PC-9 (cell line): ENCODE measurements around the gene CREB1. TPM values are rescaled to one million over a fixed set of nuclear protein-coding genes. Genes with fewer than 3 reads are reported as not detected.

ENCODE experiments used
- BruUV-seq: library from RNA; stranded (reverse); fragments of 400-500 nt; replicated peaks from 2 replicates; lab custom pipeline; 2021; lab: Mats Ljungman, UMichigan
- CTCF ChIA-PET: fragments of 300-600 bp; sonication (Branson Sonifier 250); formaldehyde crosslinking; loops from one replicate; lab custom pipeline; 2022; ENCODE audit warnings: antibody characterized with exemption; lab: Charles Lee
- POLR2A ChIA-PET: fragments of 300-600 bp; sonication (Branson Sonifier 250); formaldehyde crosslinking; loops from one replicate; lab custom pipeline; 2022; ENCODE audit warnings: antibody characterized with exemption; ENCODE audit not compliant: unreplicated experiment; lab: Charles Lee
- DNase-seq, 2 experiments: peaks; one replicate each; pipeline versions ENCODE4 v3.0.0 to v3.0.0-alpha.2; 2015 to 2022; ENCODE audit warnings: mixed read lengths in 1 of 2
- H2AFZ ChIP-seq: fragments of 200-600 bp; sonication (generic); 2 replicates; pipeline ENCODE4 v1.8.1; 2017; ENCODE audit warnings: antibody characterized with exemption
- H3F3A ChIP-seq: fragments of 200-600 bp; sonication (generic); 2 replicates; pipeline ENCODE4 v1.8.1; 2017; ENCODE audit warnings: antibody characterized with exemption, mild to moderate bottlenecking, low read depth; ENCODE audit not compliant: insufficient read depth
- H3K27ac ChIP-seq: fragments of 200-600 bp; sonication (generic); 2 replicates; pipeline ENCODE4 v1.6.1; 2016; ENCODE audit warnings: mixed run types
- H3K27me3 ChIP-seq: fragments of 200-600 bp; sonication (generic); 2 replicates; pipeline ENCODE4 v1.6.1; 2016; ENCODE audit warnings: low read depth, mixed run types; ENCODE audit not compliant: insufficient read depth
- H3K36me3 ChIP-seq: fragments of 200-600 bp; sonication (generic); 2 replicates; pipeline ENCODE4 v1.6.1; 2016; ENCODE audit warnings: low read depth, mixed run types
- H3K4me1 ChIP-seq: fragments of 200-600 bp; sonication (generic); replicated peaks from 2 replicates; pipeline ENCODE4 v1.6.1; 2016; ENCODE audit warnings: mixed run types; ENCODE audit not compliant: insufficient read depth
- H3K4me2 ChIP-seq: fragments of 200-600 bp; sonication (generic); 2 replicates; pipeline ENCODE4 v1.6.1; 2017; ENCODE audit warnings: mixed run types
- H3K4me3 ChIP-seq: fragments of 200-600 bp; sonication (generic); 2 replicates; pipeline ENCODE4 v1.6.1; 2016; ENCODE audit warnings: mixed run types
- H3K79me2 ChIP-seq: fragments of 200-600 bp; sonication (generic); 2 replicates; pipeline ENCODE4 v1.6.1; 2017; ENCODE audit warnings: low read depth, mixed run types
- H3K9me2 ChIP-seq: fragments of 200-600 bp; sonication (generic); 2 replicates; pipeline ENCODE4 v1.8.1; 2017; ENCODE audit warnings: mild to moderate bottlenecking; ENCODE audit not compliant: insufficient read depth
- H3K9me3 ChIP-seq: fragments of 200-600 bp; sonication (generic); 2 replicates; pipeline ENCODE4 v1.8.1; 2016; ENCODE audit warnings: low read depth; ENCODE audit not compliant: insufficient read depth
- H4K20me1 ChIP-seq: fragments of 200-600 bp; sonication (generic); 2 replicates; pipeline ENCODE4 v1.8.1; 2017; ENCODE audit not compliant: insufficient read depth
- EZH2 ChIP-seq: fragments of 200-600 bp; sonication (generic); IDR thresholded peaks from 2 replicates; pipeline ENCODE4 v1.8.0; 2017; ENCODE audit warnings: antibody characterized with exemption, low read depth
- intact Hi-C: fragments of 100-400 bp; cut with micrococcal nuclease; formaldehyde crosslinking; loops from one replicate; pipeline ENCODE4 v1.10.0; 2022; ENCODE audit not compliant: unreplicated experiment
- total RNA-seq: library from RNA; stranded (reverse); gene quantifications from 2 replicates; pipeline ENCODE4 v1.2.3, GENCODE V29; 2021
- TF ChIP-seq, protein P1 (sequence below): fragments of 200-600 bp; sonication (generic); conservative IDR thresholded peaks from 2 replicates; pipeline ENCODE4 v1.6.1; 2017; ENCODE audit warnings: mixed run types, antibody characterized with exemption, mild to moderate bottlenecking, moderate library complexity

The CREB1 gene
- total RNA-seq, 1 experiment from 2014 or later = 42.2 TPM

DNA sequence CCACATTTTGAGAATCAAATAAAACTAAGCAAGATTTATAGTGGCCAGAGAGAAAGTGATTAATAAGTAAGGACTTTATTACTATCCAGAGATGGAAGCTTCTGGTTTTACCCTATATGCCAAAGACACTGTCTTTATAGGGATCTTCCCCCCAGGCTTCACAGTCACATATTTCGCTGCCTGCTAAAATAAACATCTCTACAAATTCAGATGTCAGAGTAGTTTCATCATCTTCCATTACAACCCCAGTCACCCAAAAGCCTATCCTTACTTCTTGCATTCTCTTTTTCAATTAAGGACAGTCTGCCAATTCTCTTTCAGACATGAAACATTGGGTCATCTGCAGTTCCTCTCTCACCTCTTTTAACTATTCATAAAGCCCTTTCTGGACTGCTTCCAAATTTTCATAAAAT, 28.3 kb downstream of the CREB1 start:
- intact Hi-C loops = no loop called here
- Histone ChIP-seq H2AFZ (no peak overlapping the region), H3K4me3 (no peak overlapping the region), H3K9me3 (no peaks in the 10 kb centered on the region), H4K20me1 (no peaks in the 10 kb centered on the region), H3F3A (peaks cover 15% of the 10 kb centered on the region; the same call in 1 of the 2 replicates), H3K27ac (no peak overlapping the region), H3K4me1 (peaks cover 20% of the 10 kb centered on the region), H3K27me3 (no peaks in the 10 kb centered on the region), H3K4me2 (no peak overlapping the region), H3K36me3 (peaks cover 9% of the 10 kb centered on the region), H3K79me2 (peaks cover 7% of the 10 kb centered on the region; the same call in 1 of the 2 replicates), H3K9me2 (no peaks in the 10 kb centered on the region)
- ChIA-PET POLR2A (no interaction called here), CTCF (no interaction called here)
- TF ChIP-seq, protein P1, sequence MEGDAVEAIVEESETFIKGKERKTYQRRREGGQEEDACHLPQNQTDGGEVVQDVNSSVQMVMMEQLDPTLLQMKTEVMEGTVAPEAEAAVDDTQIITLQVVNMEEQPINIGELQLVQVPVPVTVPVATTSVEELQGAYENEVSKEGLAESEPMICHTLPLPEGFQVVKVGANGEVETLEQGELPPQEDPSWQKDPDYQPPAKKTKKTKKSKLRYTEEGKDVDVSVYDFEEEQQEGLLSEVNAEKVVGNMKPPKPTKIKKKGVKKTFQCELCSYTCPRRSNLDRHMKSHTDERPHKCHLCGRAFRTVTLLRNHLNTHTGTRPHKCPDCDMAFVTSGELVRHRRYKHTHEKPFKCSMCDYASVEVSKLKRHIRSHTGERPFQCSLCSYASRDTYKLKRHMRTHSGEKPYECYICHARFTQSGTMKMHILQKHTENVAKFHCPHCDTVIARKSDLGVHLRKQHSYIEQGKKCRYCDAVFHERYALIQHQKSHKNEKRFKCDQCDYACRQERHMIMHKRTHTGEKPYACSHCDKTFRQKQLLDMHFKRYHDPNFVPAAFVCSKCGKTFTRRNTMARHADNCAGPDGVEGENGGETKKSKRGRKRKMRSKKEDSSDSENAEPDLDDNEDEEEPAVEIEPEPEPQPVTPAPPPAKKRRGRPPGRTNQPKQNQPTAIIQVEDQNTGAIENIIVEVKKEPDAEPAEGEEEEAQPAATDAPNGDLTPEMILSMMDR = no peak
- no peak for TF ChIP-seq EZH2
- DNase-seq = no peak
- no TSS peak for BruUV-seq

DNA sequence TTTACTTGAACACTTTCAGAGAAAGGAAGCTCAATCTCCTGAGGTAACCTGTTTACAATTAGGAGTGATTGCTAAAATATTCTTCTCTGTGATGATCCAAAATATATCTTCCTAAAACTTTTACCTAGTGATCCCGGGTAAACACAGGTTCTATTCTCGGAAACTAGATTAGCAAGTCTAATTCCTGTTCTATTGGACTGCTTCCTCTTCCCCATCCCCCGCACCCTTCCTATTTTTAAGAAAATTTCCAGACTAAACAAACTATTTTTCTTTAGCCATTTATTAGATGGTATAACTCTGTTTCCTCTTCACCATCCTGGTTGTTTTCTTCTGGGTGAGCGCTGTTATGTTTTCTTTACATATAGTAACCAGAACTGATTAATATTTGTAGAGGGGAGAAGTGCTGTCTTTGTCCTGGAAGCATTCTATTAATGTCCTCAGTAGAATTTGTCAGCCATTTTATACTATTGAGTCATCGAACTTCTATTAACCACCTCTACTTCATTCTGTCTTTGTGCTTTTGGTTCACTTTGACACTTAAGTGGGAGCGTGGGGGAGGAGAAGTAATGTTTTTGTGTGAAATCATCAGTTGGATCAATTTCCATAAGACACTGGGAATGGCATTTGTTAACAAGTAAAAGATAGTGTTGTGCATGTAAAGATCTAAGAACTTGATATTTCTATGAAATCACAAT, 31.8 kb downstream of the CREB1 start:
- H3K4me1 ChIP-seq = peaks cover 9% of the 10 kb centered on the region
- H3K27ac ChIP-seq = no peak overlapping the region
- DNase-seq = no peak
- TF ChIP-seq, protein P1 = no peak
- no peak for TF ChIP-seq EZH2
- no TSS peak for BruUV-seq
- no peak overlapping the region for H2AFZ ChIP-seq
- H3K9me3 ChIP-seq = no peaks in the 10 kb centered on the region
- peaks cover 3% of the 10 kb centered on the region; the same call in 1 of the 2 replicates for H3F3A ChIP-seq
- ChIA-PET CTCF (no interaction called here), POLR2A (no interaction called here)
- no peaks in the 10 kb centered on the region for H3K27me3 ChIP-seq
- H3K9me2 ChIP-seq = no peaks in the 10 kb centered on the region
- H4K20me1 ChIP-seq = no peaks in the 10 kb centered on the region
- H3K36me3 ChIP-seq = peaks cover 9% of the 10 kb centered on the region
- no peak overlapping the region for H3K4me2 ChIP-seq
- H3K79me2 ChIP-seq = no peaks in the 10 kb centered on the region; the same call in 1 of the 2 replicates
- intact Hi-C loops = loop anchor here (5.0 kb wide), 1 partner anchor 46 kb away; no protein-coding TSS in a partner anchor
- no peak overlapping the region for H3K4me3 ChIP-seq

DNA sequence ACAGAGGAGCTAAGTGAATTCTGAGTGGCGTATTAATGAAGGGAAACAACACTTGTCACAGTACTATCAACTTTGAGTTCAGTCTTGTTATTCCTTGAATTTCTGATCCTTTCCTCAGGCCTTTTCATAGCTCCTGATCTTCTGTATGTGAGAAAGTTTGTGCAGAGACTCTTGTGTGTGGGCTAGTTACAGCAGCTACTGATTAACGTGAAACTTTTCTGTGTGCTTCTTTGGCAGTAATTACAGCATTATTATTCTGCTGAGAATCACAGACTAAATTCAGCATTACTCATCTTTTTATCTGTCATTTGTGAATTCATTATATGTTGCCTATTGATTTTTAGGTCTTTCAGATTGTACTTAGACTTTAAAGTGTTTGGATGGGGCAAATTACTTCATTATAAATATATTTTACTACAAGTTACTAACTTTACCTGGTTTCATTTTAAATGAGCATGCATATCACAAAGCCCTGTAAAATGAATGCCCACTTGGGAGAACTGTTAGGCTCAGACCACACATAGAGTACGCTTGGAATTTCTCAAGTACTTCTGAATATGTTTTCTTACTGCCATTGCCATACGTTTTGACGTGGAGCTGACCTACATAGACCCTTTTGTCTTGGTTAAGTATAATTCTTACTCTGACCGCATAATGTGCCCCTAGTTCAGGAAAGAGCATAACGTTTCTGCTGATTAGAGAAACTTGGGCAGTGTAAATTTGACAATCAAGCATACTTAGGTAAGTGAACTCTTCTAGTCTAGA, 36.2 kb downstream of the CREB1 start:
- no peaks in the 10 kb centered on the region for H3F3A ChIP-seq
- intact Hi-C loops = no loop called here
- no peaks in the 10 kb centered on the region for H3K9me2 ChIP-seq
- H3K4me2 ChIP-seq = no peak overlapping the region
- no peaks in the 10 kb centered on the region for H3K27me3 ChIP-seq
- ChIA-PET POLR2A (no interaction called here), CTCF (no interaction called here)
- H3K79me2 ChIP-seq = no peaks in the 10 kb centered on the region
- no TSS peak for BruUV-seq
- H2AFZ ChIP-seq = no peak overlapping the region
- no peak for TF ChIP-seq EZH2
- TF ChIP-seq, protein P1 = no peak
- no peak overlapping the region for H3K4me3 ChIP-seq
- no peaks in the 10 kb centered on the region for H3K4me1 ChIP-seq
- no peak for DNase-seq
- H4K20me1 ChIP-seq = no peaks in the 10 kb centered on the region
- H3K9me3 ChIP-seq = no peaks in the 10 kb centered on the region
- H3K36me3 ChIP-seq = peaks cover 1% of the 10 kb centered on the region; the same call in 1 of the 2 replicates
- H3K27ac ChIP-seq = no peak overlapping the region
